CD4-positive, alpha-beta T cell treated with Interleukin-6 for 4 hours (primary cell): ENCODE data around the gene APAF1.

Experiments
- DNase-seq: peaks from one replicate; pipeline ENCODE4 v3.0.0-alpha.2; 2020; ENCODE audit warnings: mixed read lengths

The APAF1 gene

GRCh38 chr12:98769068-98769467 is 124.0 kb downstream of the APAF1 start:
- DNase-seq, result no peak

GRCh38 chr12:98770230-98770629 is 125.1 kb downstream of the APAF1 start:
- no peak for DNase-seq

GRCh38 chr12:98771811-98772752 is 127.0 kb downstream of the APAF1 start:
- DNase-seq, result no peak

GRCh38 chr12:98772818-98773217 is 127.7 kb downstream of the APAF1 start:
- DNase-seq, result no peak

- DNase-seq, result no peak
These were observed 135.2 kb downstream of the APAF1 start for GRCh38 chr12:98780261-98780660.

GRCh38 chr12:98783420-98783819 is 138.3 kb downstream of the APAF1 start:
- no peak for DNase-seq
